ENCODE results near the gene FAM222A. TPM values are rescaled to one million over a fixed set of nuclear protein-coding genes. Genes with fewer than 3 reads are reported as not detected.

FAM222A gene
- total RNA-seq, 1 donor from 2014 or later = 13.9 TPM

GRCh38 chr12:109735051-109735521, 21.5 kb downstream of the FAM222A start:
- H3K9me3 Mint-ChIP-seq = no peaks in the 10 kb centered on the region
- peaks cover 19% of the 10 kb centered on the region for H3K27me3 Mint-ChIP-seq (ENCODE audit: low read depth)
- TF ChIP-seq CTCF (conservative IDR thresholded peaks at IDR 0.05) = no peak
- peak overlapping the region; percentile 25 for H3K4me3 Mint-ChIP-seq
- H3K27ac Mint-ChIP-seq (ENCODE audit: unreplicated experiment) = no peak overlapping the region
- peaks cover 61% of the 10 kb centered on the region for H3K4me1 Mint-ChIP-seq
- no peak for DNase-seq (ENCODE audit: low read depth, low spot score)
- no peaks in the 10 kb centered on the region for H3K36me3 Mint-ChIP-seq (ENCODE audit: low read depth)

- H3K9me3 Mint-ChIP-seq = no peaks in the 10 kb centered on the region
- H3K4me3 Mint-ChIP-seq = no peak overlapping the region
- peaks cover 19% of the 10 kb centered on the region for H3K27me3 Mint-ChIP-seq (ENCODE audit: low read depth)
- H3K36me3 Mint-ChIP-seq (ENCODE audit: low read depth) = no peaks in the 10 kb centered on the region
- H3K4me1 Mint-ChIP-seq = peaks cover 55% of the 10 kb centered on the region
- DNase-seq (ENCODE audit: low read depth, low spot score) = no peak
- TF ChIP-seq CTCF (conservative IDR thresholded peaks at IDR 0.05) = no peak
- H3K27ac Mint-ChIP-seq (ENCODE audit: unreplicated experiment) = no peak overlapping the region
These were observed 22.4 kb downstream of the FAM222A start for GRCh38 chr12:109735825-109736551.

- H3K27ac Mint-ChIP-seq (ENCODE audit: unreplicated experiment) = peak overlapping the region; percentile 81
These were observed 23.0 kb downstream of the FAM222A start for GRCh38 chr12:109736552-109737108.

GRCh38 chr12:109737126-109737525, 23.5 kb downstream of the FAM222A start:
- Mint-ChIP-seq H3K9me3 (no peaks in the 10 kb centered on the region), H3K27me3 (ENCODE audit: low read depth) (peaks cover 19% of the 10 kb centered on the region), H3K27ac (ENCODE audit: unreplicated experiment) (no peak overlapping the region), H3K36me3 (ENCODE audit: low read depth) (no peaks in the 10 kb centered on the region), H3K4me1 (peaks cover 50% of the 10 kb centered on the region), H3K4me3 (no peak overlapping the region)
- TF ChIP-seq CTCF (conservative IDR thresholded peaks at IDR 0.05) = no peak
- no peak for DNase-seq (ENCODE audit: low read depth, low spot score)

More at GRCh38 chr12:109736552-109737108, 23.0 kb downstream of the FAM222A start:
- peak overlapping the region; percentile 66 for H3K4me3 Mint-ChIP-seq
- H3K27me3 Mint-ChIP-seq (ENCODE audit: low read depth) = peaks cover 19% of the 10 kb centered on the region
- no peaks in the 10 kb centered on the region for H3K9me3 Mint-ChIP-seq
- no peak for TF ChIP-seq CTCF (conservative IDR thresholded peaks at IDR 0.05)
- no peaks in the 10 kb centered on the region for H3K36me3 Mint-ChIP-seq (ENCODE audit: low read depth)
- DNase-seq (ENCODE audit: low read depth, low spot score) = peak; percentile 71
- peaks cover 53% of the 10 kb centered on the region for H3K4me1 Mint-ChIP-seq

- Mint-ChIP-seq H3K4me3 (no peak overlapping the region), H3K9me3 (no peaks in the 10 kb centered on the region), H3K27me3 (ENCODE audit: low read depth) (peaks cover 19% of the 10 kb centered on the region), H3K36me3 (ENCODE audit: low read depth) (no peaks in the 10 kb centered on the region), H3K27ac (ENCODE audit: unreplicated experiment) (no peak overlapping the region), H3K4me1 (peaks cover 50% of the 10 kb centered on the region)
- no peak for TF ChIP-seq CTCF (conservative IDR thresholded peaks at IDR 0.05)
- no peak for DNase-seq (ENCODE audit: low read depth, low spot score)
These were observed 24.0 kb downstream of the FAM222A start for GRCh38 chr12:109737631-109738030.

Data from neural crest cell (in vitro differentiated cells).